Loucy (cell line): ENCODE measurements around the gene PLAU.

Source experiments
- H2AFZ ChIP-seq: fragments of 200-600 bp; sonication (generic); 2 replicates; pipeline ENCODE4 v1.6.0; 2016; ENCODE audit warnings: antibody characterized with exemption, mild to moderate bottlenecking, low read length, moderate library complexity
- H3F3A ChIP-seq: fragments of 200-600 bp; 2 replicates; pipeline ENCODE4 v1.6.0; 2016; ENCODE audit warnings: antibody characterized with exemption, low read depth, mild to moderate bottlenecking
- H3K27me3 ChIP-seq: fragments of 200-600 bp; sonication (generic); 2 replicates; pipeline ENCODE4 v1.6.1; 2014; ENCODE audit warnings: low read length, mild to moderate bottlenecking; ENCODE audit not compliant: insufficient read depth, poor library complexity, severe bottlenecking
- H3K36me3 ChIP-seq: fragments of 200-600 bp; sonication (generic); 2 replicates; pipeline ENCODE4 v1.6.1; 2016; ENCODE audit warnings: low read length; ENCODE audit not compliant: insufficient read depth
- H3K4me1 ChIP-seq: fragments of 200-600 bp; sonication (generic); 2 replicates; pipeline ENCODE4 v1.5.1; 2014; ENCODE audit warnings: low read length, mild to moderate bottlenecking; ENCODE audit not compliant: insufficient read depth, poor library complexity, severe bottlenecking
- H3K4me2 ChIP-seq: fragments of 200-600 bp; sonication (generic); 2 replicates; pipeline ENCODE4 v1.6.0; 2014; ENCODE audit warnings: antibody characterized with exemption, low read length, low read depth, mild to moderate bottlenecking; ENCODE audit not compliant: poor library complexity, severe bottlenecking
- H3K4me3 ChIP-seq: fragments of 200-600 bp; sonication (generic); 2 replicates; pipeline ENCODE4 v1.5.1; 2014; ENCODE audit warnings: low read length, mild to moderate bottlenecking, mixed read lengths; ENCODE audit not compliant: poor library complexity, severe bottlenecking
- H3K79me2 ChIP-seq: fragments of 200-600 bp; sonication (generic); 2 replicates; pipeline ENCODE4 v1.6.1; 2014; ENCODE audit warnings: low read length; ENCODE audit not compliant: insufficient read depth
- H3K9ac ChIP-seq: fragments of 200-600 bp; sonication (generic); 2 replicates; pipeline ENCODE4 v1.6.0; 2014; ENCODE audit warnings: mild to moderate bottlenecking, low read depth, low read length, moderate library complexity; ENCODE audit not compliant: poor library complexity, severe bottlenecking
- H3K9me2 ChIP-seq: fragments of 200-600 bp; sonication (generic); replicated peaks from 2 replicates; pipeline ENCODE4 v1.6.1; 2016; ENCODE audit warnings: low read depth, low read length, mixed read lengths
- H3K9me3 ChIP-seq: fragments of 200-600 bp; sonication (generic); 2 replicates; pipeline ENCODE4 v1.6.1; 2014; ENCODE audit warnings: mild to moderate bottlenecking, antibody characterized with exemption, low read length, low read depth; ENCODE audit not compliant: insufficient read depth
- H4K20me1 ChIP-seq: fragments of 200-600 bp; sonication (generic); 2 replicates; pipeline ENCODE4 v1.6.0; 2014; ENCODE audit warnings: antibody characterized with exemption, low read length, mild to moderate bottlenecking; ENCODE audit not compliant: insufficient read depth, poor library complexity, severe bottlenecking
- CTCF ChIP-seq: fragments of 200-600 bp; sonication (generic); conservative IDR thresholded peaks from 2 replicates; pipeline ENCODE4 v1.5.1; 2014; ENCODE audit warnings: mild to moderate bottlenecking, antibody characterized with exemption, low read length
- EZH2phosphoT487 ChIP-seq: fragments of 200-600 bp; IDR thresholded peaks from 2 replicates; pipeline ENCODE4 v1.6.1; 2018; ENCODE audit warnings: antibody characterized with exemption, mild to moderate bottlenecking, moderate library complexity, borderline replicate concordance

Gene PLAU

GRCh38 chr10:73937333-73938043, 26.6 kb downstream of the PLAU start:
- Histone ChIP-seq H3K4me3 (no peak overlapping the region), H3F3A (no peaks in the 10 kb centered on the region), H3K36me3 (no peaks in the 10 kb centered on the region), H3K9me3 (no peaks in the 10 kb centered on the region), H3K4me1 (peaks cover 13% of the 10 kb centered on the region), H3K9me2 (no peaks in the 10 kb centered on the region), H3K79me2 (no peaks in the 10 kb centered on the region), H3K27me3 (no peaks in the 10 kb centered on the region), H2AFZ (peak overlapping the region; percentile 12; the same call in 1 of the 2 replicates), H3K9ac (no peak overlapping the region), H4K20me1 (no peaks in the 10 kb centered on the region), H3K4me2 (no peak overlapping the region)
- TF ChIP-seq EZH2phosphoT487: no peak
- TF ChIP-seq CTCF: no peak

GRCh38 chr10:73940634-73941221, 29.8 kb downstream of the PLAU start:
- Histone ChIP-seq H3K27me3 (no peaks in the 10 kb centered on the region), H3K36me3 (no peaks in the 10 kb centered on the region), H4K20me1 (no peaks in the 10 kb centered on the region), H3F3A (no peaks in the 10 kb centered on the region), H3K9me2 (no peaks in the 10 kb centered on the region), H3K9me3 (no peaks in the 10 kb centered on the region), H2AFZ (peak overlapping the region; percentile 81), H3K4me3 (peak overlapping the region; percentile 51), H3K9ac (peak overlapping the region; percentile 30), H3K4me2 (peak overlapping the region; percentile 74), H3K79me2 (no peaks in the 10 kb centered on the region), H3K4me1 (peaks cover 7% of the 10 kb centered on the region)
- TF ChIP-seq EZH2phosphoT487: no peak
- TF ChIP-seq CTCF: peak; percentile 94

- no peaks in the 10 kb centered on the region for H3F3A ChIP-seq
- H3K9ac ChIP-seq: peak overlapping the region; percentile 30
- H4K20me1 ChIP-seq: no peaks in the 10 kb centered on the region
- H3K27me3 ChIP-seq: no peaks in the 10 kb centered on the region
- no peak overlapping the region for H3K4me3 ChIP-seq
- H3K79me2 ChIP-seq: no peaks in the 10 kb centered on the region
- H3K36me3 ChIP-seq: no peaks in the 10 kb centered on the region
- no peaks in the 10 kb centered on the region for H3K9me3 ChIP-seq
- H3K4me1 ChIP-seq: peaks cover 7% of the 10 kb centered on the region
- H3K4me2 ChIP-seq: peak overlapping the region; percentile 74
- H2AFZ ChIP-seq: peak overlapping the region; percentile 81; the same call in 1 of the 2 replicates
- H3K9me2 ChIP-seq: no peaks in the 10 kb centered on the region
- no peak for TF ChIP-seq CTCF
- TF ChIP-seq EZH2phosphoT487: no peak
These were observed 30.4 kb downstream of the PLAU start for GRCh38 chr10:73941300-73941699.
